Erythroblast (primary cell): ENCODE data around the gene TTC24.

Experiments used
- GATA1 ChIP-seq: IDR thresholded peaks from 2 replicates; pipeline ENCODE4 v1.6.1; 2011; ENCODE audit warnings: low read depth, mild to moderate bottlenecking, control low read depth, low read length, moderate library complexity
- POLR2A ChIP-seq: IDR thresholded peaks from 2 replicates; pipeline ENCODE4 v1.6.1; 2011; ENCODE audit warnings: mild to moderate bottlenecking, low read length

GRCh38 chr1:156554971-156555370 lies 24.6 kb upstream of the TTC24 start:
- TF ChIP-seq POLR2A (no peak), GATA1 (no peak)
